Inflammatory macrophage (primary cell): ENCODE measurements around the gene CTNND2.

Experiments used
- DNase-seq, 2 donors: peaks; one replicate each; pipeline ENCODE4 v3.0.0-alpha.2; 2020 to 2022
- total RNA-seq, 18 experiments: gene quantifications; one replicate each; lab custom pipeline; 2026; ENCODE audit warnings: mixed read lengths in 6 of 18, inconsistent platforms in 2 of 18; lab: John Stamatoyannopoulos, UW

CTNND2 gene
- 0 to 1.7 (median 0.07) reads per million in 18 experiments for total RNA-seq

- no peak for DNase-seq
Observed at GRCh38 chr5:11904265-11904906, at the start of gene CTNND2. CTNND2 (minus strand) TSS chr5:11904446; CDS start chr5:11903853, 593 bp downstream.

- no peak for DNase-seq
Observed at GRCh38 chr5:11946317-11946716, 42.1 kb upstream of the CTNND2 start.

GRCh38 chr5:11941566-11941965, 37.3 kb upstream of the CTNND2 start:
- DNase-seq: no peak

- DNase-seq: no peak
Observed at GRCh38 chr5:11931638-11932037, 27.4 kb upstream of the CTNND2 start.

- DNase-seq: no peak
Observed at GRCh38 chr5:11928909-11929308, 24.7 kb upstream of the CTNND2 start.

- no peak for DNase-seq
Observed at GRCh38 chr5:11925701-11926100, 21.5 kb upstream of the CTNND2 start.

GRCh38 chr5:11922394-11922793, 18.1 kb upstream of the CTNND2 start:
- no peak for DNase-seq

- DNase-seq: no peak
Observed at GRCh38 chr5:11918463-11919045, 14.3 kb upstream of the CTNND2 start.

- no peak for DNase-seq
Observed at GRCh38 chr5:11909471-11909870, 5.2 kb upstream of the CTNND2 start.

- DNase-seq: no peak
Observed at GRCh38 chr5:11906497-11906896, 2.3 kb upstream of the CTNND2 start.

GRCh38 chr5:11905206-11905605, 960 bp upstream of the CTNND2 start:
- no peak for DNase-seq

GRCh38 chr5:11903614-11904264, 507 bp downstream of the CTNND2 start:
- peak; percentile 4 to 10 for DNase-seq

GRCh38 chr5:11903121-11903613, 1.1 kb downstream of the CTNND2 start:
- DNase-seq: no peak

GRCh38 chr5:11902201-11902619, 2.0 kb downstream of the CTNND2 start:
- no peak for DNase-seq

GRCh38 chr5:11898787-11899186, 5.5 kb downstream of the CTNND2 start:
- DNase-seq: no peak

- DNase-seq: no peak
Observed at GRCh38 chr5:11897781-11898180, 6.5 kb downstream of the CTNND2 start.

- no peak for DNase-seq
Observed at GRCh38 chr5:11894992-11895391, 9.3 kb downstream of the CTNND2 start.

GRCh38 chr5:11892832-11893231, 11.4 kb downstream of the CTNND2 start:
- no peak for DNase-seq

- no peak for DNase-seq
Observed at GRCh38 chr5:11890777-11891176, 13.5 kb downstream of the CTNND2 start.

GRCh38 chr5:11888221-11888620, 16.0 kb downstream of the CTNND2 start:
- no peak for DNase-seq

GRCh38 chr5:11878814-11879213, 25.4 kb downstream of the CTNND2 start:
- DNase-seq: no peak

GRCh38 chr5:11873587-11873986, 30.7 kb downstream of the CTNND2 start:
- DNase-seq: no peak

- no peak for DNase-seq
Observed at GRCh38 chr5:11869203-11869602, 35.0 kb downstream of the CTNND2 start.

GRCh38 chr5:11863911-11864310, 40.3 kb downstream of the CTNND2 start:
- no peak for DNase-seq
